ENCODE measurements around the gene YWHAG.

DNA sequence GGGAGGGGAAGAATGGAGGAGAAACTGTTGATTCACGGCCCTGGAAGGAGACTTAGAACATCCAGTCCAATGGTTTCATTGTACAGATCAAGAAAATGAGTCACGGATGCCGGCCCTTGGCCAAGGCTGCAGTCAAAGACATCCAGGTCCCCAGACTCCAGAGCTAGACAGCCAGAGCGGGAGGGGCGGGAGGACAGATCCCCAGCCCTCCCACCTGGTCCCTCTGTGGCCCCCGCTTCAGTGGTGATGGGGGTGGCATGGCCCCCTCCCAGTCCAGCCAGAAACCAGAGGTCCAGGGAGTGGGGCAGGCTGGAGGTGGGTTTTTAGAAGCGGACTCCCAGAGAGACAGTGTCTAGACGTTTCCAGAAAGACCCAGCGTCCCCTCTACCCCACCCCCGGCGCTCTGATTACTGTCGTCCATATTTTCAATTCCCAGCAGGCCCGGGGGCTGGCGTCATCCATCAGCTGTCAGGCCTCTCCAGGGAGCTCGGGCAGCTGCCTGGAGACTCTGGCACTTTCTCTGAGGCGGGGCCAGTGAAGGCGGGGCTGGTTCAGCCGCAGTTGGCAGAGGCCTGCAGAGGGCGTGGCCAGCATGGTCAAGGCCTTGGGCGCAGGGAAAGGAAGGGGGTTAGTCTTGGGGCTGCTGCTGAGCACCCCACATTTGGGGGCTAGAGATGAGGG, 64.3 kb downstream of the YWHAG start:
- TF ChIP-seq POLR2A (IDR thresholded peaks at IDR 0.05) (peak in 3 of 4 donors; percentile 11 to 38 (median 11)), CTCF (IDR thresholded peaks at IDR 0.05) (no peak)

Data from esophagus squamous epithelium (tissue), 4 donors.